ENCODE results near the gene OLIG1. TPM values are rescaled to one million over a fixed set of nuclear protein-coding genes. Genes with fewer than 3 reads are reported as not detected.

The OLIG1 gene
- total RNA-seq: not detected in 2 replicates

- no peak within 1 kb of the TSS for H3K4me2 ChIP-seq (ENCODE audit: insufficient read depth, low read length)
- H3K36me3 ChIP-seq (ENCODE audit: insufficient read depth, low read length): no peaks in the 10 kb centered on the region
- no peaks in the 10 kb centered on the region for H3K79me2 ChIP-seq (ENCODE audit: insufficient read depth, low read length)
- no peaks in the 10 kb centered on the region for H4K20me1 ChIP-seq (ENCODE audit: insufficient read depth, low read length)
- no peak within 1 kb of the TSS for H3K27ac ChIP-seq (ENCODE audit: low read depth, low read length)
- peaks cover 3% of the 10 kb centered on the region for H3K9me3 ChIP-seq (ENCODE audit: low read depth, low read length)
- peak; percentile 86 for DNase-seq (ENCODE audit: insufficient read length, low spot score, missing footprints)
- H2AFZ ChIP-seq (ENCODE audit: low read length): no peak within 1 kb of the TSS
- TF ChIP-seq, protein P1, sequence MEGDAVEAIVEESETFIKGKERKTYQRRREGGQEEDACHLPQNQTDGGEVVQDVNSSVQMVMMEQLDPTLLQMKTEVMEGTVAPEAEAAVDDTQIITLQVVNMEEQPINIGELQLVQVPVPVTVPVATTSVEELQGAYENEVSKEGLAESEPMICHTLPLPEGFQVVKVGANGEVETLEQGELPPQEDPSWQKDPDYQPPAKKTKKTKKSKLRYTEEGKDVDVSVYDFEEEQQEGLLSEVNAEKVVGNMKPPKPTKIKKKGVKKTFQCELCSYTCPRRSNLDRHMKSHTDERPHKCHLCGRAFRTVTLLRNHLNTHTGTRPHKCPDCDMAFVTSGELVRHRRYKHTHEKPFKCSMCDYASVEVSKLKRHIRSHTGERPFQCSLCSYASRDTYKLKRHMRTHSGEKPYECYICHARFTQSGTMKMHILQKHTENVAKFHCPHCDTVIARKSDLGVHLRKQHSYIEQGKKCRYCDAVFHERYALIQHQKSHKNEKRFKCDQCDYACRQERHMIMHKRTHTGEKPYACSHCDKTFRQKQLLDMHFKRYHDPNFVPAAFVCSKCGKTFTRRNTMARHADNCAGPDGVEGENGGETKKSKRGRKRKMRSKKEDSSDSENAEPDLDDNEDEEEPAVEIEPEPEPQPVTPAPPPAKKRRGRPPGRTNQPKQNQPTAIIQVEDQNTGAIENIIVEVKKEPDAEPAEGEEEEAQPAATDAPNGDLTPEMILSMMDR (IDR thresholded peaks at IDR 0.05; ENCODE audit: extremely low read depth, low read depth, low read length): no peak
- H3K4me1 ChIP-seq (ENCODE audit: insufficient read depth, low read length): no peaks in the 10 kb centered on the region
- no peak within 1 kb of the TSS for H3K4me3 ChIP-seq (ENCODE audit: insufficient read depth, low read length)
- peaks cover 92% of the 10 kb centered on the region for H3K27me3 ChIP-seq (ENCODE audit: insufficient read depth, low read length)
These were observed at the start of gene OLIG1 for GRCh38 chr21:33069994-33070743. Gene OLIG1 (plus strand): TSS chr21:33070141. CDS start chr21:33070247, 106 bp downstream.

- H3K9me3 ChIP-seq (ENCODE audit: low read depth, low read length): no peaks in the 10 kb centered on the region
- H3K4me2 ChIP-seq (ENCODE audit: insufficient read depth, low read length): no peak overlapping the region
- H3K4me3 ChIP-seq (ENCODE audit: insufficient read depth, low read length): no peak overlapping the region
- H3K27me3 ChIP-seq (ENCODE audit: insufficient read depth, low read length): peaks cover 80% of the 10 kb centered on the region
- no peaks in the 10 kb centered on the region for H4K20me1 ChIP-seq (ENCODE audit: insufficient read depth, low read length)
- no peak overlapping the region for H3K27ac ChIP-seq (ENCODE audit: low read depth, low read length)
- no peaks in the 10 kb centered on the region for H3K36me3 ChIP-seq (ENCODE audit: insufficient read depth, low read length)
- no peak overlapping the region for H2AFZ ChIP-seq (ENCODE audit: low read length)
- no peak for DNase-seq (ENCODE audit: insufficient read length, low spot score, missing footprints)
- no peaks in the 10 kb centered on the region for H3K79me2 ChIP-seq (ENCODE audit: insufficient read depth, low read length)
- TF ChIP-seq, protein P1 (IDR thresholded peaks at IDR 0.05; ENCODE audit: extremely low read depth, low read depth, low read length): no peak
- H3K4me1 ChIP-seq (ENCODE audit: insufficient read depth, low read length): no peaks in the 10 kb centered on the region
These were observed 49.3 kb upstream of the OLIG1 start for GRCh38 chr21:33020558-33021100.

- H3K79me2 ChIP-seq (ENCODE audit: insufficient read depth, low read length): no peaks in the 10 kb centered on the region
- H2AFZ ChIP-seq (ENCODE audit: low read length): no peak overlapping the region
- no peaks in the 10 kb centered on the region for H3K9me3 ChIP-seq (ENCODE audit: low read depth, low read length)
- TF ChIP-seq, protein P1 (IDR thresholded peaks at IDR 0.05; ENCODE audit: extremely low read depth, low read depth, low read length): no peak
- H3K4me2 ChIP-seq (ENCODE audit: insufficient read depth, low read length): no peak overlapping the region
- peaks cover 85% of the 10 kb centered on the region for H3K27me3 ChIP-seq (ENCODE audit: insufficient read depth, low read length)
- no peak overlapping the region for H3K4me3 ChIP-seq (ENCODE audit: insufficient read depth, low read length)
- no peaks in the 10 kb centered on the region for H3K36me3 ChIP-seq (ENCODE audit: insufficient read depth, low read length)
- no peaks in the 10 kb centered on the region for H3K4me1 ChIP-seq (ENCODE audit: insufficient read depth, low read length)
- peak; percentile 69 for DNase-seq (ENCODE audit: insufficient read length, low spot score, missing footprints)
- no peak overlapping the region for H3K27ac ChIP-seq (ENCODE audit: low read depth, low read length)
- H4K20me1 ChIP-seq (ENCODE audit: insufficient read depth, low read length): no peaks in the 10 kb centered on the region
These were observed 48.8 kb upstream of the OLIG1 start for GRCh38 chr21:33021150-33021549.

DNA sequence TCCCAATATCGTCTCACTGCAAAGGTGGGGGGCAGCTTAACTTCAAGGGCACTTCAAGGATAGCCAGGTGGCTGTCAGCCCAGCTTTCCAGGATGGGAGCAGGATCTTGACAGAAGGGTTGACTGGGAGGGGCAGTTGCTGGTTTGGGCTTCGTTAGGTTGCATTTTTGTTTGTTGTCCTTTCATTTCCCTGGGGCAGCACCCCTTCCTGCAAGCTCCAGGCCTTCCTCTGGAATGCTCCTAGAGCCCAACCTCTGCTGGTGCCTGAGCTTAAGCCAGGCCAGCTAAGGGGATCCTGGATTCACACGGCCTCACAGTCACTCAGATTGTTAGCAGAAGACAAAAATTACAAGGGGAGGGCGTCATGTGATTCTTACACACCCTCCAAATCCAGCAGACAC, 48.3 kb upstream of the OLIG1 start:
- Histone ChIP-seq H2AFZ (ENCODE audit: low read length) (no peak overlapping the region), H3K9me3 (ENCODE audit: low read depth, low read length) (no peaks in the 10 kb centered on the region), H3K4me3 (ENCODE audit: insufficient read depth, low read length) (no peak overlapping the region), H3K4me1 (ENCODE audit: insufficient read depth, low read length) (no peaks in the 10 kb centered on the region), H3K79me2 (ENCODE audit: insufficient read depth, low read length) (no peaks in the 10 kb centered on the region), H3K36me3 (ENCODE audit: insufficient read depth, low read length) (no peaks in the 10 kb centered on the region), H3K27ac (ENCODE audit: low read depth, low read length) (no peak overlapping the region), H3K27me3 (ENCODE audit: insufficient read depth, low read length) (peaks cover 90% of the 10 kb centered on the region), H4K20me1 (ENCODE audit: insufficient read depth, low read length) (no peaks in the 10 kb centered on the region), H3K4me2 (ENCODE audit: insufficient read depth, low read length) (no peak overlapping the region)
- DNase-seq (ENCODE audit: insufficient read length, low spot score, missing footprints): peak; percentile 80
- TF ChIP-seq, protein P1 (IDR thresholded peaks at IDR 0.05; ENCODE audit: extremely low read depth, low read depth, low read length): no peak

Data from osteoblast (primary cell).